Mesenteric fat pad (tissue), 1 donor: ENCODE data around the gene GTPBP3. TPM values are rescaled to one million over a fixed set of nuclear protein-coding genes. Genes with fewer than 3 reads are reported as not detected.

ENCODE experiments used
- DNase-seq: peaks from one replicate; pipeline ENCODE4 v3.0.0-alpha.2; 2020; ENCODE audit warnings: low spot score
- total RNA-seq: library from RNA; stranded (reverse); fragmentation: NEBNext Ultra II Directional; extraction: Animal tissue kit (Norgen Biotek cat#: 25700); gene quantifications from one replicate; pipeline ENCODE4 v1.2.1, GENCODE V29; 2021
- donor health status: DM: yes; HTN: yes; CAD: no.

GTPBP3 gene
- total RNA-seq, 1 donor from 2014 or later, result 13.1 TPM

GRCh38 chr19:17379221-17379631 lies 41.9 kb downstream of the GTPBP3 start:
- DNase-seq, result no peak

GRCh38 chr19:17380426-17381138 lies 43.2 kb downstream of the GTPBP3 start:
- DNase-seq, result no peak

- no peak for DNase-seq
These were observed 48.7 kb downstream of the GTPBP3 start for GRCh38 chr19:17385878-17386611.

DNA sequence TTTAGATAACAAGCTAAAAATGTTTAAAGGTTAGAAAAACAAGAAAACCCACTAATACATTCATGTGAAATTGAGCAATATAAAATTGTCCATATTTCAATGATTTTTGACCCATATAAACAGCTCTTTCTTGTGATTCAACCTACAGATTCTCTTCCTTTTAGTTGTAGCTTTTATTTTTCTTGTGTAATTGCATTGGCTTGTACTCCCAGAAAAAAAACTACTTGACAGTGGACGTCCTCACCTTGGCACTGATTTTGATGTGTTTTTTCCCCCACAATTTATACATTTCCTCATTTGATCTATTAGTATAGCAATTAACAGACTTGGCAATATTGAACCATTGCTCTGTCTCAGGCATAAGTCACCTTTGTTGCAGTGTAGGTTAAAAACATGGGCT lies 51.9 kb downstream of the GTPBP3 start:
- DNase-seq, result no peak

DNA sequence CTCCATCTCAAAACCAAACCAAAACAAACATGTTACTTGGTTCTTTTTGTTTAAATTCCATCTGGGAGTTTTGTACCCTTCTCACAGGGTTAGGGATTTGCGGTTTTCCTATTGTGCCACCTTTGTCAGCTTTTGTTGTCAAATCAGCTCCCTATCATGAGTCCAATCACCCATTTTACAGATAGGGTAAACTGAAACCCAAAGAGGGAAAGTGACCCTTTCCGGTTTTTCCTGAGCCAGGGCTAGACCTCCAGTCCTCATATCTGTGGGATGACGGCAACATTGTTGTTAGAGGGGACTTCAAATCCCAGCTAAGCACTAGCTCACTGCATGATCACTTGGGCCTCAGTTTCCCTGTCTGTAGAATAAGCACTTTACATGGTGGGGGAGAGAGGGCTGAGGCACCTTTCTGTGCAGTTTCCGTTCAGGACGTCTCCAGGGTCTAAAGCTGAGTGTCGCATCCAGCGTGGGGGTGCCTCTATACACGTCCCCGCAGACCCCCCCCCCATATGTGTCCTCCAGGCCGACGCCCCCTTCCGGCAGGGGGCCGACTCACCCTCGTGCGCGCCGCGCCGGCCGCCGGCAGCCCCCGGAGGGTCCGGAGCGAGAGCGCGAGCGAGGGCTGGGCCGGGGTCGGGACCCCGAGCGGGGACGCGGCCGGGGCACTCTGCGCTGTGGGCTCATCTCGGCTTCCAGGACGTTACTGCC lies 52.8 kb downstream of the GTPBP3 start:
- no peak for DNase-seq

DNA sequence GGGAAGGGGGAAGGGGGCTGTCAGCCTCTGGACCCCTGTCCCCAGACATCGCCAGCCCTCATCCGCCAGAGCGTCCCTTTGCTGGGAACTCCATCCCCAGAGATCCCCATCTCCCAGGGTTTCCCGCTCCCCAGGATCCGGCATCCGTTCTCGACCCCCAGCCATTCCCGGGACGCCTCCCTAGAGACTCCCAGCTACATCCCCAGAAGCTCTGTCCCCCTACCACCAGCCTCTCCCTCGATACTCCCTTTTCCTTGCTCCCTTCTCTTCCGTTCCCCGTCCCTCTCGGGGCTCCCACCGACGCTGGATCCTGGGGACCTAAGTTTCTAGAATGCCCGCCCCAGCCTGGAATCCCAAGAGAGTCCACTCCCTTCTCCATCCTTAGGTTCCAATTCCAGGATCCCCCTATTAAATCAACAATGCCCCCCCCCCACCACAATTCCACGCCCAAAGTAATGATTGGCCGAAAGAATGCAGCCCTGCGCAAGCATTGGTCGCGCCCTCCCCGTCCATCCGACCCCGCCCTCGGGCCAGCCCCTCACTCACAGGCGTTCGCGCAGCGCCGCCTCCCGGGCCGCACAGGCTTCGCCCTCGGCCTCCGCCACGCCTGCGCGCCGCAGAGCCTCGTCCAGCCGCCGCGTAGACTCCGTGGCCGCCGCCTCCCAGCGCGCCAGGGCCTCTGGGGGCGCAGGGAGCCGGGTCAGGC lies 53.5 kb downstream of the GTPBP3 start:
- DNase-seq, result peak; percentile 96

GRCh38 chr19:17391371-17392151 lies 54.2 kb downstream of the GTPBP3 start:
- no peak for DNase-seq

Other genes with a start within 250 kb of the GTPBP3 start
- 33.2 TPM for gene USE1, start 122.2 kb upstream of the GTPBP3 start, total RNA-seq
- 29.0 TPM for gene OCEL1, start 111.3 kb upstream of the GTPBP3 start, total RNA-seq
- gene NR2F6, start 91.6 kb upstream of the GTPBP3 start, total RNA-seq, result 42.8 TPM
- gene USHBP1, start 72.8 kb upstream of the GTPBP3 start, total RNA-seq, result 11.3 TPM
- gene BABAM1, start 70.1 kb upstream of the GTPBP3 start, total RNA-seq, result 66.0 TPM
- gene ANKLE1, start 55.7 kb upstream of the GTPBP3 start, total RNA-seq, result 0.55 TPM
- gene ABHD8, start 34.1 kb upstream of the GTPBP3 start, total RNA-seq, result 12.9 TPM
- gene MRPL34, start 31.7 kb upstream of the GTPBP3 start, total RNA-seq, result 99.2 TPM
- gene DDA1, start 28.0 kb upstream of the GTPBP3 start, total RNA-seq, result 45.6 TPM
- gene ANO8, start 2.7 kb upstream of the GTPBP3 start, total RNA-seq, result 16.2 TPM
- 293 TPM for gene PLVAP, start 39.8 kb downstream of the GTPBP3 start, total RNA-seq
- gene CCDC194, start 56.6 kb downstream of the GTPBP3 start, total RNA-seq, result 0.87 TPM
- gene BST2, start 68.1 kb downstream of the GTPBP3 start, total RNA-seq, result 185 TPM
- gene MVB12A, start 82.5 kb downstream of the GTPBP3 start, total RNA-seq, result 46.9 TPM
- gene TMEM221, start 111.1 kb downstream of the GTPBP3 start, total RNA-seq, result not detected
- gene NXNL1, start 123.4 kb downstream of the GTPBP3 start, total RNA-seq, result 1.3 TPM
- gene SLC27A1, start 133.0 kb downstream of the GTPBP3 start, total RNA-seq, result 36.5 TPM
- gene PGLS, start 174.1 kb downstream of the GTPBP3 start, total RNA-seq, result 66.9 TPM
- 117 TPM for gene COLGALT1, start 218.1 kb downstream of the GTPBP3 start, total RNA-seq